AG04449 (cell line): ENCODE results near the gene DNAJC1.

Source experiments
- CTCF ChIA-PET: fragments of 350-600 bp; formaldehyde crosslinking; extraction: SDS; loops from one replicate; lab custom pipeline; 2021; ENCODE audit warnings: antibody characterized with exemption; lab: Yijun Ruan, JAX
- POLR2A ChIA-PET: fragments of 400-600, 350-600 bp; formaldehyde crosslinking; extraction: SDS; loops from one replicate; lab custom pipeline; 2020; ENCODE audit warnings: antibody characterized with exemption, inconsistent platforms; lab: Yijun Ruan, JAX
- DNase-seq: peaks from one replicate; pipeline ENCODE4 v3.0.0-alpha.2; 2010; ENCODE audit warnings: low read depth, low spot score
- H3K4me3 ChIP-seq: 2 replicates; pipeline ENCODE4 v1.5.1; 2011; ENCODE audit warnings: low read depth, mild to moderate bottlenecking, control low read depth, low read length
- TF ChIP-seq, protein P1 (sequence below): IDR thresholded peaks from one replicate; pipeline ENCODE4 v1.5.1; 2011; ENCODE audit warnings: mild to moderate bottlenecking, moderate library complexity, low read length, control low read depth, inconsistent platforms; ENCODE audit not compliant: insufficient read depth; ENCODE audit errors: missing control alignments

The DNAJC1 gene

DNA sequence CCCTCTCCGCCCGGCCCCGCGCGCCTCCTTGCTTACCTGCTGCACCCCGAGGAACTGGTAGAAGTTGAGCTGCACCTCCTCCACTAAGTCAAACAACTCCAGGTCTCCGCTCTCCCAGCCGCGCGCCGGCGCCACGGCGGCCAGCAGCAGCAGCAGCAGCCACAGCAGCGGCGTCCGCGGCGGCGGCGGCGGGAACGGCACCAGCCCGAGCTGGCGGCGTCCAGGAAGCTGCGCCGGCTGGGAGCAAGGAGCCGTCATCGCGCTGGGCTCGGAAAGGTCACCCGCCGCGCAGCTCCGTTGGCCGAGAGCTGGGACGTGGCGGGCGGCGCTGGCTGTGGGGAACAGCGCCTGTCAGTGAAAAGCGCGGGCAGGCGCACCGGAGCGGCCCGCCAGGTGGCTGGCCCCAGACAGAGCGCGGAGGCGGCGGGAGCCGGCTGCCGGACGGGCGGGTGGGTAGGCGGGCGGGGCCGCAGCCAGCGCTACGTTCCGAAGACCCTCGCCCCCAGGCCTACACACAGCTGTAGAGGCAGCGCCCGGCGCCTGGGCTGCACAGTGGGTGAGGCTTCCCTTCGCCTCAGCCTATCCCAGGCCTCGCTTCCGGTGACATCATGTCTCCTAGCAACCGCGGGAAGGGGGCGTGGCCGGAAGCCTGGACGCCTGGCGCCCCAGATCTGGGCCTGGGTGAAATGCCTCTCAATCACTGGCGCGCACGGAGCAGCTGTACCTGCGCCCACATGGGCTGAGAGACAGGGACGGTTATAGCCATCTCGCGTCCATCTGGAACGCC is at the start of gene DNAJC1:
TSS of gene DNAJC1 (minus strand) at position 554 of the 787 bp plus-strand sequence. CDS start at position 258, 296 bp downstream.
- H3K4me3 ChIP-seq: peak within 1 kb of the TSS; percentile 89
- DNase-seq: peak; percentile 46
- ChIA-PET CTCF (interaction anchor here (0.6 to 3.5 kb wide), 11 partner anchors 10 to 986 kb away, joined by 3 to 18 read pairs (median 4); no protein-coding TSS in a partner anchor), POLR2A (interaction anchor here (0.6 to 1.2 kb wide), 3 partner anchors 10 to 822 kb away, joined by 3 to 4 read pairs (median 3); no protein-coding TSS in a partner anchor)
- TF ChIP-seq, protein P1, sequence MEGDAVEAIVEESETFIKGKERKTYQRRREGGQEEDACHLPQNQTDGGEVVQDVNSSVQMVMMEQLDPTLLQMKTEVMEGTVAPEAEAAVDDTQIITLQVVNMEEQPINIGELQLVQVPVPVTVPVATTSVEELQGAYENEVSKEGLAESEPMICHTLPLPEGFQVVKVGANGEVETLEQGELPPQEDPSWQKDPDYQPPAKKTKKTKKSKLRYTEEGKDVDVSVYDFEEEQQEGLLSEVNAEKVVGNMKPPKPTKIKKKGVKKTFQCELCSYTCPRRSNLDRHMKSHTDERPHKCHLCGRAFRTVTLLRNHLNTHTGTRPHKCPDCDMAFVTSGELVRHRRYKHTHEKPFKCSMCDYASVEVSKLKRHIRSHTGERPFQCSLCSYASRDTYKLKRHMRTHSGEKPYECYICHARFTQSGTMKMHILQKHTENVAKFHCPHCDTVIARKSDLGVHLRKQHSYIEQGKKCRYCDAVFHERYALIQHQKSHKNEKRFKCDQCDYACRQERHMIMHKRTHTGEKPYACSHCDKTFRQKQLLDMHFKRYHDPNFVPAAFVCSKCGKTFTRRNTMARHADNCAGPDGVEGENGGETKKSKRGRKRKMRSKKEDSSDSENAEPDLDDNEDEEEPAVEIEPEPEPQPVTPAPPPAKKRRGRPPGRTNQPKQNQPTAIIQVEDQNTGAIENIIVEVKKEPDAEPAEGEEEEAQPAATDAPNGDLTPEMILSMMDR: no peak

GRCh38 chr10:22053048-22053447 is 49.5 kb upstream of the DNAJC1 start:
- POLR2A ChIA-PET: no interaction called here

DNA sequence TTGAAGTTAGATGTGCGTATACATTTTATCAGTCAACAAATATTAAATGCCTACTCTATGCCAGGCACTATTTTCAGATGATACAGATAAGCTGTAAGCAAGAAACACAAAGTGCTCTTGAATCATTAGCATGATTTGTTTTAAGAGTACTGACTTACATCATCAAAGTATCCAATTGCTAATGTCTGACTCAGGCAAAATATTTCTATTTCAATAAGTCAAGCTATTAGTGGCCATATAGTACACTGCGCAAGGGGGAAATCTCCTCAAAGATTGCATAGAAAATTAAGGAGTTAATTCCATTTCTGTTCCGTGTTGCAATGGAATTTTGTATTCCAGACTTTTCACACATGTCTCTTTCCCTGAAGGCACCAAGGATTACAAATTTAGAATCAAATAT is 46.1 kb upstream of the DNAJC1 start:
- POLR2A ChIA-PET: interaction anchor here (0.6 kb wide), 1 partner anchor 1354 kb away, joined by 3 read pairs; no protein-coding TSS in a partner anchor
- TF ChIP-seq, protein P1: no peak
- no peak overlapping the region for H3K4me3 ChIP-seq
- CTCF ChIA-PET: no interaction called here
- DNase-seq: no peak

More at GRCh38 chr10:22053048-22053447, 49.5 kb upstream of the DNAJC1 start:
- H3K4me3 ChIP-seq: no peak overlapping the region
- DNase-seq: no peak
- CTCF ChIA-PET: no interaction called here
- TF ChIP-seq, protein P1: no peak

GRCh38 chr10:22047812-22048211 is 44.3 kb upstream of the DNAJC1 start:
- no peak overlapping the region for H3K4me3 ChIP-seq
- TF ChIP-seq, protein P1: no peak
- no peak for DNase-seq
- CTCF ChIA-PET: no interaction called here
- POLR2A ChIA-PET: no interaction called here

- POLR2A ChIA-PET: no interaction called here
Observed at GRCh38 chr10:22043327-22043633, 39.8 kb upstream of the DNAJC1 start.

More at GRCh38 chr10:22043327-22043633, 39.8 kb upstream of the DNAJC1 start:
- DNase-seq: no peak
- no peak overlapping the region for H3K4me3 ChIP-seq
- CTCF ChIA-PET: no interaction called here
- TF ChIP-seq, protein P1: no peak
